HG03108 (cell line): ENCODE results near the gene DNAAF9.
"Not testable (repeated sequence)": the region's sequence is repeated elsewhere in the genome, so short reads cannot be mapped to it uniquely, and the experiment has no call there.

Source experiments
- ATAC-seq: cut with Tn5 transposase; IDR thresholded peaks from one replicate; pipeline ENCODE4 v1.9.1; 2021; ENCODE audit warnings: moderate library complexity; ENCODE audit not compliant: unreplicated experiment

Gene DNAAF9

GRCh38 chr20:3407040-3407770 is at the start of gene DNAAF9:
TSS of gene DNAAF9 (minus strand) at chr20:3407669. CDS start at chr20:3407557, 112 bp downstream.
- peak; percentile 29 for ATAC-seq

- no peak for ATAC-seq
Measured at GRCh38 chr20:3456648-3457047, 49.2 kb upstream of the DNAAF9 start.

- ATAC-seq = no peak
Measured at GRCh38 chr20:3454831-3455230, 47.4 kb upstream of the DNAAF9 start.

- ATAC-seq = no peak
Measured at GRCh38 chr20:3452690-3453089, 45.2 kb upstream of the DNAAF9 start.

- no peak for ATAC-seq
Measured at GRCh38 chr20:3452136-3452535, 44.7 kb upstream of the DNAAF9 start.

GRCh38 chr20:3449319-3449718 is 41.9 kb upstream of the DNAAF9 start:
- no peak for ATAC-seq

- no peak for ATAC-seq
Measured at GRCh38 chr20:3447321-3447720, 39.9 kb upstream of the DNAAF9 start.

GRCh38 chr20:3446779-3447178 is 39.3 kb upstream of the DNAAF9 start:
- no peak for ATAC-seq

GRCh38 chr20:3436864-3437574 is 29.6 kb upstream of the DNAAF9 start:
- ATAC-seq = no peak

- ATAC-seq = no peak
Measured at GRCh38 chr20:3434232-3434631, 26.8 kb upstream of the DNAAF9 start.

GRCh38 chr20:3433744-3434143 is 26.3 kb upstream of the DNAAF9 start:
- no peak for ATAC-seq

- ATAC-seq = no peak
Measured at GRCh38 chr20:3432844-3433243, 25.4 kb upstream of the DNAAF9 start.

- ATAC-seq = no peak
Measured at GRCh38 chr20:3431109-3431508, 23.6 kb upstream of the DNAAF9 start.

- peak; percentile 82 for ATAC-seq
Measured at GRCh38 chr20:3430376-3431069, 23.1 kb upstream of the DNAAF9 start.

- not testable (repeated sequence) for ATAC-seq
Measured at GRCh38 chr20:3426766-3427165, 19.3 kb upstream of the DNAAF9 start.

GRCh38 chr20:3423126-3423525 is 15.7 kb upstream of the DNAAF9 start:
- no peak for ATAC-seq

GRCh38 chr20:3421985-3422384 is 14.5 kb upstream of the DNAAF9 start:
- ATAC-seq = no peak

GRCh38 chr20:3420211-3420707 is 12.8 kb upstream of the DNAAF9 start:
- ATAC-seq = peak; percentile 98

- ATAC-seq = not testable (repeated sequence)
Measured at GRCh38 chr20:3418161-3418560, 10.7 kb upstream of the DNAAF9 start.

GRCh38 chr20:3414122-3414521 is 6.7 kb upstream of the DNAAF9 start:
- no peak for ATAC-seq

- ATAC-seq = no peak
Measured at GRCh38 chr20:3413393-3413889, 6.0 kb upstream of the DNAAF9 start.
